HepG2 (cell line): ENCODE data around the gene EPB41L2. TPM values are rescaled to one million over a fixed set of nuclear protein-coding genes. Genes with fewer than 3 reads are reported as not detected.

Experiments
- BCL6 ChIP-seq: IDR thresholded peaks from 2 replicates; pipeline ENCODE4 v1.6.1; 2016; ENCODE audit warnings: missing genetic modification reagents, missing compliant biosample characterization
- BRCA1 ChIP-seq: sonication (generic); formaldehyde crosslinking; IDR thresholded peaks from 2 replicates; pipeline ENCODE4 v1.4.0; 2020; ENCODE audit warnings: missing genetic modification reagents
- FOXA1 ChIP-seq, 2 experiments: fragments of 450-650 bp in 1 of 2; sonication (generic) in 1 of 2; formaldehyde crosslinking in 1 of 2; IDR thresholded peaks; 2 replicates each; pipeline versions ENCODE4 v1.4.0 to v1.6.1; 2016 to 2020; ENCODE audit warnings: missing genetic modification reagents in 1 of 2
- NFYC ChIP-seq: IDR thresholded peaks from 2 replicates; pipeline ENCODE4 v1.6.1; 2016; ENCODE audit warnings: missing genetic modification reagents, missing compliant biosample characterization
- NR1H2 ChIP-seq: sonication (generic); formaldehyde crosslinking; IDR thresholded peaks from 2 replicates; pipeline ENCODE4 v1.8.1; 2022; ENCODE audit warnings: low read depth, missing genetic modification reagents, borderline replicate concordance
- POGZ ChIP-seq: sonication (generic); formaldehyde crosslinking; IDR thresholded peaks from 2 replicates; pipeline ENCODE4 v1.4.0; 2020; ENCODE audit warnings: mild to moderate bottlenecking, missing genetic modification reagents
- PPARG ChIP-seq: conservative IDR thresholded peaks from 2 replicates; pipeline ENCODE4 v1.6.1; 2016; ENCODE audit warnings: missing biosample characterization, missing genetic modification reagents
- SAP130 ChIP-seq: IDR thresholded peaks from 2 replicates; pipeline ENCODE4 v1.6.1; 2016; ENCODE audit warnings: low read depth
- SOX13 ChIP-seq, 3 experiments: fragments of 450-650 bp in 1 of 3; sonication (generic) in 1 of 3; formaldehyde crosslinking in 1 of 3; IDR thresholded peaks in 2 of 3; conservative IDR thresholded peaks in 1 of 3; 2 replicates each; pipeline versions ENCODE4 v1.5.0 to v1.6.1; 2016 to 2020; ENCODE audit warnings: antibody characterized with exemption in 1 of 3, mild to moderate bottlenecking in 1 of 3, missing compliant biosample characterization in 1 of 3, missing genetic modification reagents in 1 of 3, moderate library complexity in 1 of 3
- SOX6 ChIP-seq, 2 experiments: fragments of 450-650 bp in 1 of 2; sonication (generic) in 1 of 2; formaldehyde crosslinking in 1 of 2; IDR thresholded peaks; 2 replicates each; pipeline versions ENCODE4 v1.4.0 to v1.6.1; 2017 to 2020; ENCODE audit warnings: antibody characterized with exemption in 1 of 2, mild to moderate bottlenecking in 1 of 2, missing genetic modification reagents in 1 of 2
- TEAD3 ChIP-seq: optimal IDR thresholded peaks from 2 replicates; pipeline ENCODE3; 2016; ENCODE audit warnings: borderline replicate concordance
- TRIM24 ChIP-seq: sonication (generic); formaldehyde crosslinking; IDR thresholded peaks from 2 replicates; pipeline ENCODE4 v1.8.0; 2022; ENCODE audit warnings: mild to moderate bottlenecking, missing genetic modification reagents
- polyA plus RNA-seq, 8 experiments: library from polyadenylated mRNA; depleted of rRNA in 3 of 8; stranded (reverse) in 7 of 8; unstranded in 1 of 8; fragments of >200 nt; fragmentation: Illumina TruSeq in 4 of 8; extraction: Trizol in 4 of 8; gene quantifications; 2 replicates each; pipeline versions ENCODE4 v1.2.1 to v1.2.3, GENCODE V29; 2011 to 2016; ENCODE audit warnings: low read depth in 4 of 8, missing spikeins in 1 of 8, mixed read lengths in 1 of 8; ENCODE audit not compliant: insufficient read depth in 1 of 8
- total RNA-seq, 5 experiments: library from RNA; depleted of rRNA; stranded (reverse); fragments of >200 nt; fragmentation: Illumina TruSeq; extraction: Trizol; gene quantifications; 2 replicates each; pipeline ENCODE4 v1.2.3, GENCODE V29; 2016; ENCODE audit warnings: low read depth in 1 of 5
- TF ChIP-seq, protein P1 (sequence below): IDR thresholded peaks from 2 replicates; pipeline ENCODE4 v1.6.1; 2016; ENCODE audit warnings: control low read depth
- TF ChIP-seq, protein P2 (sequence below): IDR thresholded peaks from 2 replicates; pipeline ENCODE4 v1.6.1; 2016
- TF ChIP-seq, protein P3 (sequence below): sonication (generic); formaldehyde crosslinking; IDR thresholded peaks from 2 replicates; pipeline ENCODE4 v1.4.0; 2020; ENCODE audit warnings: missing genetic modification reagents
- TF ChIP-seq, protein P4 (sequence below): sonication (generic); formaldehyde crosslinking; IDR thresholded peaks from 2 replicates; pipeline ENCODE4 v1.8.0; 2022; ENCODE audit warnings: mild to moderate bottlenecking, missing genetic modification reagents, borderline replicate concordance

Gene EPB41L2
- total and polyA plus RNA-seq, 2 of the 13 experiments (the other 11 are each of a cell fraction or from before 2014, with no cell fraction given): 41.7 to 56.4 TPM

DNA sequence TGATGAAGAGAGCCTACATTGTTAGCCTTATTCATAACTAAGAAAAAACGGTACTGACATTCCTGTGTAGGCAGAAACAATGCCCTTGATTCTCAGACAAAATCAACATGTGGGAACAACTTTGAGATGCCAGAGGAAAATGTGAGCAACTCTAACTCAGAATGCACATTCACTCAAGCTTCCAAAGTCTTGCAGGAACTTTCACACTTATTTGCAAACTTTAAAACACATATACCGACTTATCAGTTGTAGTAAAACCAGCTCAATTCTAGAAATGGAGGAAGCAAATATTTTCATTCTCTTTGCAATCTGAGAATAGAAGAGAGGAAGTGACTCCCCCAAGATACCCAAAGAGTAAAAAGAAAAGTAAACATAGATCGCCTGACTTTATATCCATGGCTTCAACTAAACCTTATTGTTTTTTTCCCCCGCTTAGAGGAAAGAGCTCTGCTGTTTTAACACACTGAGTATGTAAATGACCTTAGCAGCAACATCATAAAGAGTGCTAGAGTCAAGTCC is 117.6 kb downstream of the EPB41L2 start (continued):
- TF ChIP-seq, protein P1, sequence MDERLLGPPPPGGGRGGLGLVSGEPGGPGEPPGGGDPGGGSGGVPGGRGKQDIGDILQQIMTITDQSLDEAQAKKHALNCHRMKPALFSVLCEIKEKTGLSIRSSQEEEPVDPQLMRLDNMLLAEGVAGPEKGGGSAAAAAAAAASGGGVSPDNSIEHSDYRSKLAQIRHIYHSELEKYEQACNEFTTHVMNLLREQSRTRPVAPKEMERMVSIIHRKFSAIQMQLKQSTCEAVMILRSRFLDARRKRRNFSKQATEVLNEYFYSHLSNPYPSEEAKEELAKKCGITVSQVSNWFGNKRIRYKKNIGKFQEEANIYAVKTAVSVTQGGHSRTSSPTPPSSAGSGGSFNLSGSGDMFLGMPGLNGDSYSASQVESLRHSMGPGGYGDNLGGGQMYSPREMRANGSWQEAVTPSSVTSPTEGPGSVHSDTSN (CRISPR knock-in tag): no peak
- no peak; the same call in 1 of the 2 replicates for TF ChIP-seq NFYC (CRISPR knock-in tag)
- TF ChIP-seq POGZ (CRISPR knock-in tag): 0 out of 2 replicates have a peak, but pooled peaks have one; percentile 22
- no peak for TF ChIP-seq TRIM24 (CRISPR knock-in tag)
- TF ChIP-seq, protein P2, sequence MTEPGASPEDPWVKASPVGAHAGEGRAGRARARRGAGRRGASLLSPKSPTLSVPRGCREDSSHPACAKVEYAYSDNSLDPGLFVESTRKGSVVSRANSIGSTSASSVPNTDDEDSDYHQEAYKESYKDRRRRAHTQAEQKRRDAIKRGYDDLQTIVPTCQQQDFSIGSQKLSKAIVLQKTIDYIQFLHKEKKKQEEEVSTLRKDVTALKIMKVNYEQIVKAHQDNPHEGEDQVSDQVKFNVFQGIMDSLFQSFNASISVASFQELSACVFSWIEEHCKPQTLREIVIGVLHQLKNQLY: no peak
- peak; percentile 45 for TF ChIP-seq SAP130
- TF ChIP-seq SOX13 (IDR thresholded peaks at IDR 0.05): no peak
- TF ChIP-seq SOX13 (CRISPR knock-in tag; conservative IDR thresholded peaks at IDR 0.05 in 1 of 2, IDR thresholded peaks at IDR 0.05 in 1 of 2): peak in 1 of 2 experiments; percentile 90; a peak in 2 of 4 replicates
- TF ChIP-seq, protein P3, sequence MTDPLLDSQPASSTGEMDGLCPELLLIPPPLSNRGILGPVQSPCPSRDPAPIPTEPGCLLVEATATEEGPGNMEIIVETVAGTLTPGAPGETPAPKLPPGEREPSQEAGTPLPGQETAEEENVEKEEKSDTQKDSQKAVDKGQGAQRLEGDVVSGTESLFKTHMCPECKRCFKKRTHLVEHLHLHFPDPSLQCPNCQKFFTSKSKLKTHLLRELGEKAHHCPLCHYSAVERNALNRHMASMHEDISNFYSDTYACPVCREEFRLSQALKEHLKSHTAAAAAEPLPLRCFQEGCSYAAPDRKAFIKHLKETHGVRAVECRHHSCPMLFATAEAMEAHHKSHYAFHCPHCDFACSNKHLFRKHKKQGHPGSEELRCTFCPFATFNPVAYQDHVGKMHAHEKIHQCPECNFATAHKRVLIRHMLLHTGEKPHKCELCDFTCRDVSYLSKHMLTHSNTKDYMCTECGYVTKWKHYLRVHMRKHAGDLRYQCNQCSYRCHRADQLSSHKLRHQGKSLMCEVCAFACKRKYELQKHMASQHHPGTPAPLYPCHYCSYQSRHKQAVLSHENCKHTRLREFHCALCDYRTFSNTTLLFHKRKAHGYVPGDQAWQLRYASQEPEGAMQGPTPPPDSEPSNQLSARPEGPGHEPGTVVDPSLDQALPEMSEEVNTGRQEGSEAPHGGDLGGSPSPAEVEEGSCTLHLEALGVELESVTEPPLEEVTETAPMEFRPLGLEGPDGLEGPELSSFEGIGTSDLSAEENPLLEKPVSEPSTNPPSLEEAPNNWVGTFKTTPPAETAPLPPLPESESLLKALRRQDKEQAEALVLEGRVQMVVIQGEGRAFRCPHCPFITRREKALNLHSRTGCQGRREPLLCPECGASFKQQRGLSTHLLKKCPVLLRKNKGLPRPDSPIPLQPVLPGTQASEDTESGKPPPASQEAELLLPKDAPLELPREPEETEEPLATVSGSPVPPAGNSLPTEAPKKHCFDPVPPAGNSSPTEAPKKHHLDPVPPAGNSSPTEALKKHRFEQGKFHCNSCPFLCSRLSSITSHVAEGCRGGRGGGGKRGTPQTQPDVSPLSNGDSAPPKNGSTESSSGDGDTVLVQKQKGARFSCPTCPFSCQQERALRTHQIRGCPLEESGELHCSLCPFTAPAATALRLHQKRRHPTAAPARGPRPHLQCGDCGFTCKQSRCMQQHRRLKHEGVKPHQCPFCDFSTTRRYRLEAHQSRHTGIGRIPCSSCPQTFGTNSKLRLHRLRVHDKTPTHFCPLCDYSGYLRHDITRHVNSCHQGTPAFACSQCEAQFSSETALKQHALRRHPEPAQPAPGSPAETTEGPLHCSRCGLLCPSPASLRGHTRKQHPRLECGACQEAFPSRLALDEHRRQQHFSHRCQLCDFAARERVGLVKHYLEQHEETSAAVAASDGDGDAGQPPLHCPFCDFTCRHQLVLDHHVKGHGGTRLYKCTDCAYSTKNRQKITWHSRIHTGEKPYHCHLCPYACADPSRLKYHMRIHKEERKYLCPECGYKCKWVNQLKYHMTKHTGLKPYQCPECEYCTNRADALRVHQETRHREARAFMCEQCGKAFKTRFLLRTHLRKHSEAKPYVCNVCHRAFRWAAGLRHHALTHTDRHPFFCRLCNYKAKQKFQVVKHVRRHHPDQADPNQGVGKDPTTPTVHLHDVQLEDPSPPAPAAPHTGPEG (CRISPR knock-in tag): no peak
- peak; percentile 72 for TF ChIP-seq TEAD3 (CRISPR knock-in tag)
- no peak for TF ChIP-seq NR1H2 (CRISPR knock-in tag)
- no peak for TF ChIP-seq FOXA1 (IDR thresholded peaks at IDR 0.05)
- peak; percentile 33; the same call in 1 of the 2 replicates for TF ChIP-seq FOXA1 (CRISPR knock-in tag; IDR thresholded peaks at IDR 0.05)
- TF ChIP-seq SOX6 (IDR thresholded peaks at IDR 0.05): no peak
- peak; percentile 63; the same call in 1 of the 2 replicates for TF ChIP-seq SOX6 (CRISPR knock-in tag; IDR thresholded peaks at IDR 0.05)
- TF ChIP-seq BRCA1 (CRISPR knock-in tag): no peak
- TF ChIP-seq PPARG: peak; percentile 30; the same call in 1 of the 2 replicates
- TF ChIP-seq, protein P4, sequence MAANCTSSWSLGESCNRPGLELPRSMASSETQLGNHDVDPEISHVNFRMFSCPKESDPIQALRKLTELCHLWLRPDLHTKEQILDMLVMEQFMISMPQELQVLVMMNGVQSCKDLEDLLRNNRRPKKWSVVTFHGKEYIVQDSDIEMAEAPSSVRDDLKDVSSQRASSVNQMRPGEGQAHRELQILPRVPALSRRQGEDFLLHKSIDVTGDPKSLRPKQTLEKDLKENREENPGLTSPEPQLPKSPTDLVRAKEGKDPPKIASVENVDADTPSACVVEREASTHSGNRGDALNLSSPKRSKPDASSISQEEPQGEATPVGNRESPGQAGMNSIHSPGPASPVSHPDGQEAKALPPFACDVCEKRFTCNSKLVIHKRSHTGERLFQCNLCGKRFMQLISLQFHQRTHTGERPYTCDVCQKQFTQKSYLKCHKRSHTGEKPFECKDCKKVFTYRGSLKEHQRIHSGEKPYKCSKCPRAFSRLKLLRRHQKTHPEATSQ (CRISPR knock-in tag): no peak
- TF ChIP-seq BCL6 (CRISPR knock-in tag): 0 out of 2 replicates have a peak, but pooled peaks have one; percentile 14
- TF ChIP-seq, all 625 proteins: peak for 18
